Measurements from ENCODE around the gene P2RY12.

P2RY12 gene

DNA sequence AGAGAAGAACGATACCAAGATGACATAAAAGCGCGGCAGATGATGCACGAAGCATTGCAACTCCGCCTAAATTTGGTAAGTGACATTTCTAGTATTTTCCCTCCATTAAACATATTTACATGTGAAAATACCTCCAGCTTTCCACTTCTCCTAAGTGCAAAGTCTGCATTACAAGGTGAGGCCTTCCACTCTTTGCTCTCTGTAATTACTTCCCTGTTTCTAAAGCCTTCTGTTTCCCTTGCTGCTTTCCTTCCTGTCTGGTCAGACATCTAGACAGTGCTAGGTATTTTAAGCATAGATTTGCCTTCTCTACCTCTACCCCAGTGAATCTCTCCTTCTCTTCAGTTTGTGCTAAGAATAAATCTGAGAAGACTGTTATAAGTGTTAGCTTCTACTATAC is 1.9 kb downstream of the P2RY12 start:
- Mint-ChIP-seq H3K9me3 (no peaks in the 10 kb centered on the region), H3K27ac (peak overlapping the region in 1 of 3 experiments; percentile 24), H3K4me3 (no peak overlapping the region), H3K36me3 (ENCODE audit: low read depth) (peaks cover 13% of the 10 kb centered on the region), H3K4me1 (no peaks in the 10 kb centered on the region), H3K27me3 (ENCODE audit: low read depth) (no peaks in the 10 kb centered on the region)
- TF ChIP-seq, protein P1, sequence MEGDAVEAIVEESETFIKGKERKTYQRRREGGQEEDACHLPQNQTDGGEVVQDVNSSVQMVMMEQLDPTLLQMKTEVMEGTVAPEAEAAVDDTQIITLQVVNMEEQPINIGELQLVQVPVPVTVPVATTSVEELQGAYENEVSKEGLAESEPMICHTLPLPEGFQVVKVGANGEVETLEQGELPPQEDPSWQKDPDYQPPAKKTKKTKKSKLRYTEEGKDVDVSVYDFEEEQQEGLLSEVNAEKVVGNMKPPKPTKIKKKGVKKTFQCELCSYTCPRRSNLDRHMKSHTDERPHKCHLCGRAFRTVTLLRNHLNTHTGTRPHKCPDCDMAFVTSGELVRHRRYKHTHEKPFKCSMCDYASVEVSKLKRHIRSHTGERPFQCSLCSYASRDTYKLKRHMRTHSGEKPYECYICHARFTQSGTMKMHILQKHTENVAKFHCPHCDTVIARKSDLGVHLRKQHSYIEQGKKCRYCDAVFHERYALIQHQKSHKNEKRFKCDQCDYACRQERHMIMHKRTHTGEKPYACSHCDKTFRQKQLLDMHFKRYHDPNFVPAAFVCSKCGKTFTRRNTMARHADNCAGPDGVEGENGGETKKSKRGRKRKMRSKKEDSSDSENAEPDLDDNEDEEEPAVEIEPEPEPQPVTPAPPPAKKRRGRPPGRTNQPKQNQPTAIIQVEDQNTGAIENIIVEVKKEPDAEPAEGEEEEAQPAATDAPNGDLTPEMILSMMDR (IDR thresholded peaks at IDR 0.05; ENCODE audit: unreplicated experiment in 3 of 3): no peak

DNA sequence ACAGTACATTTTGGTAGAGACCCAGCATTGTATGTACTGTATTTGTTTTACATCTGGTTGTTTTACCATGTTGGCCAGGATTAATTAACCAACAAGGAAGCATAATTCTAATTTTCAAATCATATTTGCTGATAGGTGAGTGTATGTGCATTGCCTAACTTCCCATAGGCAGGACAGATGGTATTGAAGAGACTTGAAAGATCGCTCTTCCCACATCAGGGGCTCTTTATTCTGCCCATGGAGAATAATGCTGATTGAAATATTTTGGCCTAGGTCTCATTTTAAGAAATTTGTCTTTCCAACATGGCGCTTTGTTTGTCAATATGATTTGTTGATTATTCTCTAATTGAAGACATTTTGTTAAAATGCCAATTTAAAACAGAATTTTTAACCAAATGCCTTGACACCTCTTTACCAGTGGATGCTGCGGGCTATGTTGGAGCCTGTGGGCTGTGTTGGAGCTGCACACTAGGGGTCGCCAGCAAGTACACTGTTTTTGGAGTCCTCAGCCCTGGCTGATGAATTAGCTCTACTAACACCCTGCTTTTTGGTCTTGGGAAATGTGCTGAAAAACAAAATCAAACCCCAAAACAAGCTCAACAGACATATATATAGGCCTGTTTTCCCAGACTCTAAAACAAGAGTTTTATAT is 5.3 kb downstream of the P2RY12 start:
- TF ChIP-seq, protein P1 (IDR thresholded peaks at IDR 0.05; ENCODE audit: unreplicated experiment in 3 of 3): peak; percentile 62 to 76 (median 76)
- Mint-ChIP-seq H3K27ac (no peak overlapping the region), H3K9me3 (no peaks in the 10 kb centered on the region), H3K4me1 (no peaks in the 10 kb centered on the region), H3K27me3 (ENCODE audit: low read depth) (no peaks in the 10 kb centered on the region), H3K36me3 (ENCODE audit: low read depth) (peaks cover 10% of the 10 kb centered on the region), H3K4me3 (no peak overlapping the region)

DNA sequence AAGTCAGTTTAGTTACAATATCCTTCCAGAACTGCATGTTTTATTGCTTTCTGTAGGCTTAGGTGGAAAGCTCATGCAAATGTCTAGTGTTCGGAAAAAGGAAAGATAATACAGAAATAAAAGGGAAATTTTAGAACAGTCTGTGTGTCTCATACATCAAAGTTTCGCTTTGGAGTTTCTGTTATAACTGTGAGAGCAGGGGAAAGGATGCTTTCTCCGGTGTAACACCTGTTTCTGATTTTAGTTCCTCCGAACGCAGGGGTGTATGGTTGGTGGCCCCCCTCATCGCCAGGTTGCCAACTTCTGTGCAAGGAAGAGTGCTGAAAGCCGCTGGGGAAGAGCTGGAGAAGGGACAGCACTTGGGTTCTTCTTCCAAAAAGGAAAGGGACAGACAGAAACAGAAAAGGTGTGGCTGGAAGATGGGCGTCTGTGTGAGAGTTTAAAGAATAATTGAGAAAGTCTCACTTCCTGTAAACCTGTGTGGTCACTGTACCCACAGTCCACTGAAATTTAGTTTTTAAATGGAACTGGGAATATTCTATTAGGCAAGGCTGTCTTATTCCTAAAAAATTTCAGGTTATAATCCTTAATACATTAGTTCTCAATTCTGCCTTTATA is 6.7 kb downstream of the P2RY12 start:
- Mint-ChIP-seq H3K9me3 (no peaks in the 10 kb centered on the region), H3K36me3 (ENCODE audit: low read depth) (peaks cover 10% of the 10 kb centered on the region), H3K4me1 (no peaks in the 10 kb centered on the region), H3K27ac (no peak overlapping the region), H3K4me3 (no peak overlapping the region), H3K27me3 (ENCODE audit: low read depth) (no peaks in the 10 kb centered on the region)
- TF ChIP-seq, protein P1 (IDR thresholded peaks at IDR 0.05; ENCODE audit: unreplicated experiment in 3 of 3): no peak

DNA sequence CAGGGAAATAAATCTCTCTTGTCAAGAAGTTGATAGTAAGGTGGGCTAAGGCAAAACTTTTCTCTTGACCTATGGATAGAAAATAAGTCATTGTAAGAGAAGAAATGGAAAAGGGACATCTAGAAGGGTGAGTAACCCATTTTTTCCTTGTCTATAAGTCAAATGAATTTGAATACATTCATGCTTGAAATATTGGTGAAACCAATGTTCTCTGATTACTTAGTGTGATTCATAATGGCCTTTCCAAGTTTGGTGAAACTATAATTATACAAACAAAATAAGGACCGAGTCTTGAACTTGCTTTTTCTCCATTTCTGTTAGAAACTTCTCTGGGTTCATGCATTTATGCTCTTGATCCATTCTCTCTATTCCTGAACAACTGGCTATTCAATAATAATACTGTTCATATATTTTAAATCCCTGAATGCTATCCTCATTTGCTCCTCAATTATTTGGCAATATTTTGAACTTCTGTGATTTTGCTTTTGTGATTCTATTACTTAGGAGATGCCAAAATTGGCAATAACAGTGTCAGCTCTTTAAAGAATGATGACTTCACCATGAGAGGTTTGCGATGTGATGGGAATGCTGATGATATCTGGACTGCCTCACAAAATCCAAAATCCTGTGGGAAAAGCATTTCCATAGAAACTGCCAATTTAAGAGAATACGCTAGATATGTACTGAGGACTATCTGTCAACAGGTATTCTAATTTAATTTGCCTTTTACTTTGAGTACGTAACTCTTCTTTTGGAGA is 12.3 kb downstream of the P2RY12 start:
- TF ChIP-seq, protein P1 (IDR thresholded peaks at IDR 0.05; ENCODE audit: unreplicated experiment in 3 of 3): no peak
- H3K9me3 Mint-ChIP-seq: no peaks in the 10 kb centered on the region
- no peak overlapping the region for H3K27ac Mint-ChIP-seq
- no peaks in the 10 kb centered on the region for H3K27me3 Mint-ChIP-seq (ENCODE audit: low read depth)
- H3K4me1 Mint-ChIP-seq: no peaks in the 10 kb centered on the region
- H3K4me3 Mint-ChIP-seq: no peak overlapping the region
- no peaks in the 10 kb centered on the region for H3K36me3 Mint-ChIP-seq (ENCODE audit: low read depth)

DNA sequence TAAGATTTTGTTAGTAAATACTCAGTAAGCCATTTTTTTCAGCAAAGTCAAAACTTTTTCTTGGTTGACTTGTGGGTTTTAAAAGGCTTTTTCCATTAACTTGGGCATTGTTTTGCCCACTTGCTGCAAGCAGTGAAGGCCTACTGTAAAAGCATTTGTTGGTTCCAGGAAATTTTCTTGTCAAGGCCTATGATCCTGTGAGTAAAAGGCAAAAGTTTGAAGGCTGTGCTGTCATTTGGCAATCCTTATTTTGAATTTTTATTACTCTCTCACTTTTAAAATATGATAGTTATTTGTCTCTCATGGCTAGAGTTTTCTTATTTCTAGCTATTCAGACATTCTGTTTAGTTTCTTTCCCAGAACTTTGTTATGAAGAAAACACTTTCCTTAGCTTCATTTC is 13.0 kb downstream of the P2RY12 start:
- no peaks in the 10 kb centered on the region for H3K9me3 Mint-ChIP-seq
- no peaks in the 10 kb centered on the region for H3K27me3 Mint-ChIP-seq (ENCODE audit: low read depth)
- no peaks in the 10 kb centered on the region for H3K4me1 Mint-ChIP-seq
- no peak overlapping the region for H3K4me3 Mint-ChIP-seq
- H3K36me3 Mint-ChIP-seq (ENCODE audit: low read depth): no peaks in the 10 kb centered on the region
- H3K27ac Mint-ChIP-seq: no peak overlapping the region
- TF ChIP-seq, protein P1 (IDR thresholded peaks at IDR 0.05; ENCODE audit: unreplicated experiment in 3 of 3): no peak
